Fibroblast of villous mesenchyme (primary cell): ENCODE measurements around the gene ALKBH7. TPM values are rescaled to one million over a fixed set of nuclear protein-coding genes. Genes with fewer than 3 reads are reported as not detected.

Experiments used
- DNase-seq: peaks from one replicate; pipeline ENCODE4 v3.0.0-alpha.2; 2010; ENCODE audit warnings: low read depth
- H3K4me3 ChIP-seq: 2 replicates; pipeline ENCODE4 v1.5.1; 2011; ENCODE audit warnings: low read depth, mild to moderate bottlenecking, low read length
- total RNA-seq: library from RNA; depleted of rRNA; stranded (reverse); fragments of >200 nt; gene quantifications from 2 replicates; pipeline ENCODE4 v1.2.3, GENCODE V29; 2012
- TF ChIP-seq, protein P1 (sequence below): IDR thresholded peaks from 2 replicates; pipeline ENCODE4 v1.5.1; 2012; ENCODE audit warnings: low read depth, mild to moderate bottlenecking, low read length; ENCODE audit not compliant: insufficient read depth

Gene ALKBH7
- 35.4 and 47.7 TPM in 2 replicates for total RNA-seq

- H3K4me3 ChIP-seq, result peak within 1 kb of the TSS; percentile 82
- TF ChIP-seq, protein P1, sequence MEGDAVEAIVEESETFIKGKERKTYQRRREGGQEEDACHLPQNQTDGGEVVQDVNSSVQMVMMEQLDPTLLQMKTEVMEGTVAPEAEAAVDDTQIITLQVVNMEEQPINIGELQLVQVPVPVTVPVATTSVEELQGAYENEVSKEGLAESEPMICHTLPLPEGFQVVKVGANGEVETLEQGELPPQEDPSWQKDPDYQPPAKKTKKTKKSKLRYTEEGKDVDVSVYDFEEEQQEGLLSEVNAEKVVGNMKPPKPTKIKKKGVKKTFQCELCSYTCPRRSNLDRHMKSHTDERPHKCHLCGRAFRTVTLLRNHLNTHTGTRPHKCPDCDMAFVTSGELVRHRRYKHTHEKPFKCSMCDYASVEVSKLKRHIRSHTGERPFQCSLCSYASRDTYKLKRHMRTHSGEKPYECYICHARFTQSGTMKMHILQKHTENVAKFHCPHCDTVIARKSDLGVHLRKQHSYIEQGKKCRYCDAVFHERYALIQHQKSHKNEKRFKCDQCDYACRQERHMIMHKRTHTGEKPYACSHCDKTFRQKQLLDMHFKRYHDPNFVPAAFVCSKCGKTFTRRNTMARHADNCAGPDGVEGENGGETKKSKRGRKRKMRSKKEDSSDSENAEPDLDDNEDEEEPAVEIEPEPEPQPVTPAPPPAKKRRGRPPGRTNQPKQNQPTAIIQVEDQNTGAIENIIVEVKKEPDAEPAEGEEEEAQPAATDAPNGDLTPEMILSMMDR, result no peak
- peak; percentile 100 for DNase-seq
These were observed at the start of gene ALKBH7 for GRCh38 chr19:6372594-6373095. Gene ALKBH7, plus strand, starts transcription at chr19:6372794. Its CDS starts 27 bp downstream, at chr19:6372821.

DNA sequence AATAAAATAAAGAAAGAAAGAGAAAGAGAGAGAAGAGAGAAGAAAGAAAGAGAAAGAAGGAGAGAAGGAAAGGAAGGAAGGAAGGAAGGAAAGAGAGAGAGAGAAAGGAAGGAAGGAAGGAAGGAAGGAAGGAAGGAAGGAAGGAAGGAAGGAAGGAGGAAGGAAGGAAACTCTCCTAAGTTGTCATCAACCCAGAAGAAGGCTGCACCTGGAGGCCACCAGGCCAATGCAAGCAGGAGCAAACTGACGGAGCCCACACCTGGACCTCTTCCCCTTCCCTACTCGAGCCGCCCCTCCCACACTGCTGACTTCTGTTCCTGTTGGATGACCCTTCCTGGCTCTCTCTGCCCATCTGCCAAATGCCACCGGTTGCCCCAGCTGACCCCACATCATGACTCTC is 47.8 kb upstream of the ALKBH7 start:
- DNase-seq, result no peak
- no peak overlapping the region for H3K4me3 ChIP-seq
- TF ChIP-seq, protein P1, result no peak

DNA sequence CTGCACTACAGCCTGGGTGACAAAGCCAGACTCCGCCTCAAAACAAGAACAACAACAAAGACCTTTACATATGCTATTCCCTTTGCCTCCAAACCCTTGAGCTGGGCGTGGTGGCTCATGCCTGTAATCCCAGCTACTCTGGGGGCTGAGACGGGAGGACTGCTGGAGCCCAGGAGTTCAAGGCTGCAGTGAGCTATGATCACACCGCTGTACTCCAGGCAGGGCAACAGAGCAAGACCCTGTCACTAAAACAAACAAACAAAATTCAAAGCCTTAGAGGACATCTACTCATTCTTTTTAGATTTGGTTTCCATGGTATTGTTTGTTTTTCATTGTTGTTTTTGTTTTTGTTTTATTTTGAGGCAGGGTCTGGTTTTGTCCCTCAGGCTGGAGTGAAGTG is 47.0 kb upstream of the ALKBH7 start:
- no peak overlapping the region for H3K4me3 ChIP-seq
- no peak for DNase-seq
- TF ChIP-seq, protein P1, result no peak

- no peak for DNase-seq
- TF ChIP-seq, protein P1, result no peak
- H3K4me3 ChIP-seq, result no peak overlapping the region
These were observed 45.8 kb upstream of the ALKBH7 start for GRCh38 chr19:6326815-6327214.

GRCh38 chr19:6333439-6333838 is 39.2 kb upstream of the ALKBH7 start, which contains the start of gene ACER1:
Gene ACER1, minus strand, starts transcription at chr19:6333612. Its CDS starts 61 bp downstream, at chr19:6333551.
- no peak for DNase-seq

GRCh38 chr19:6334490-6335285 is 37.9 kb upstream of the ALKBH7 start:
- no peak overlapping the region for H3K4me3 ChIP-seq
- TF ChIP-seq, protein P1, result no peak
- DNase-seq, result no peak

More at GRCh38 chr19:6333439-6333838, 39.2 kb upstream of the ALKBH7 start, which contains the start of gene ACER1:
- H3K4me3 ChIP-seq, result no peak within 1 kb of the TSS
- TF ChIP-seq, protein P1, result no peak
